Vagina (tissue), 2 donors: Measurements from ENCODE around the gene RING1. TPM values are rescaled to one million over a fixed set of nuclear protein-coding genes. Genes with fewer than 3 reads are reported as not detected.
A peak's percentile ranks its signal among the peaks of the same experiment; 100 is the strongest.

Source experiments
- DNase-seq, 2 donors: peaks; one replicate each; pipeline ENCODE4 v3.0.0-alpha.2; 2017; ENCODE audit errors: extremely low spot score in 2 of 2
- H3K27ac ChIP-seq: fragments of 200-600 bp; sonication (generic); one replicate; pipeline ENCODE4 v1.5.1; 2019
- H3K27me3 ChIP-seq: fragments of 200-600 bp; sonication (generic); one replicate; pipeline ENCODE4 v1.5.1; 2019
- H3K36me3 ChIP-seq, 2 donors: fragments of 200-600 bp; sonication (generic); one replicate each; pipeline ENCODE4 v1.5.1; 2017 to 2019
- H3K4me1 ChIP-seq: fragments of 200-600 bp; sonication (generic); one replicate; pipeline ENCODE4 v1.5.1; 2019
- H3K4me3 ChIP-seq, 2 donors: fragments of 200-600 bp; sonication (generic); 1 replicate in 1 of 2; 2 replicates in 1 of 2; pipeline ENCODE4 v1.5.1; 2016 to 2019
- H3K9me3 ChIP-seq: fragments of 200-600 bp; sonication (generic); one replicate; pipeline ENCODE4 v1.5.1; 2019
- CTCF ChIP-seq, 3 experiments: fragments of 450-650 bp in 2 of 3; fragments of 200-600 bp in 1 of 3; sonication (generic) in 1 of 3; IDR thresholded peaks; one replicate each; pipeline ENCODE4 v1.5.1; 2017 to 2019; ENCODE audit warnings: antibody characterized with exemption in 3 of 3, mild to moderate bottlenecking in 2 of 3, moderate library complexity in 2 of 3
- POLR2A ChIP-seq, 2 donors: fragments of 450-650 bp; IDR thresholded peaks; one replicate each; pipeline ENCODE4 v1.6.1; 2017; ENCODE audit warnings: antibody characterized with exemption in 2 of 2, mild to moderate bottlenecking in 2 of 2, moderate library complexity in 2 of 2
- POLR2AphosphoS5 ChIP-seq, 2 donors: sonication (generic); formaldehyde crosslinking; IDR thresholded peaks; one replicate each; pipeline ENCODE4 v1.9.0; 2017; ENCODE audit warnings: antibody characterized with exemption in 2 of 2, mild to moderate bottlenecking in 2 of 2, low read depth in 1 of 2; ENCODE audit not compliant: insufficient read depth in 1 of 2
- intact Hi-C: fragments of 100-400 bp; cut with DNase I; formaldehyde crosslinking; loops from one replicate; pipeline ENCODE4 v1.15.1; 2023
- total RNA-seq: library from RNA; depleted of rRNA; stranded (reverse); fragments of >200 nt; gene quantifications from one replicate; pipeline ENCODE4 v1.2.3, GENCODE V29; 2016

RING1 gene
- total RNA-seq, 1 donor from 2014 or later: 32.7 TPM

DNA sequence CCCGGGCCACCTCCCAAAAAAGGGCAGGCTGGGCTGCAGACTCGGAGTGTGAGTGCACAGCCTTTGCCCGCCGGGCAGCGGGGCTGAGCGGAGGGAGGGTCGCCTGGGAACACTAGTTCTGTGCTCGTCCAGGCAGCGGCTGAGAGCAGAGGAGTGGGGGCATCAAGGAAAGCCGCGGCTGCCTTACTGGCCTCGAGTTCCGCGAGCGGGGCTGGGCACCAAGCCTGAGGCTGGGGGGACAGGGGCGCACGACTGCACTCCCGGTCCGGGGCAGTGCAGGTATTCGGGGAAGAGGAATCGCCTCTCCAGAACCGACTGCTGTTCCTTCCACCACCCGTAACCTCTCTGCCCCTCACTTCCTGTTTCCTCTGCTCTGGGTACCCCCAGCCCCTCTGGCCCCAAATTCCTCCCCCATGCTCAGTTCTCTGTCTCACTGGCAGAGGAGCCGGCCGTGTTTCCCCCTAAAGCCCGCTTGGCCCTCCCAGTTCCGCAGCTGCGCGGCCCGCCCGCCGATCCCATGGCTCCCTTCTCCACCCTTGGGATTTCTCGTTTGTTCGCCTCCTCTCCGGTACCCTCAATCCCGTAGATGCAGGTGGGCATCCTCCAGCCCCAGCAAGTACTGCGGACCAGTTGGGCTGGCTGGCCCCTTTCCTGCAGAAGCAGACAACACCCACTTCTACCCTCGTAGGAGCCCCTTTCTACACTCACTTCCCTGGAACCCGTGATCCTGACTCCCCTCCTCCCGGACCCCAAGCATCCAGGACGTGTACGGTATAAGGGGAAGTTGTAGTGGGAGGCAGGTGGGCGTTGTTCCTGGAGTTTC lies 5.1 kb downstream of the RING1 start:
- no peaks in the 10 kb centered on the region for H3K27me3 ChIP-seq
- TF ChIP-seq POLR2AphosphoS5 (IDR thresholded peaks at IDR 0.05; ENCODE audit: insufficient read depth in 1 of 2, low read depth in 1 of 2) (peak in 1 of 2 donors; percentile 48), CTCF (IDR thresholded peaks at IDR 0.05) (no peak)
- no peak for DNase-seq
- H3K9me3 ChIP-seq: no peaks in the 10 kb centered on the region
- peaks cover 21% of the 10 kb centered on the region for H3K4me1 ChIP-seq
- intact Hi-C loops: no loop called here
- H3K36me3 ChIP-seq: peaks cover 0 to 12% of the 10 kb centered on the region in 2 donors
- peak overlapping the region; percentile 59 for H3K27ac ChIP-seq
- peak overlapping the region; percentile 46 to 55 for H3K4me3 ChIP-seq

GRCh38 chr6:33213989-33214335 lies 5.7 kb downstream of the RING1 start:
- Histone ChIP-seq H3K27me3 (no peaks in the 10 kb centered on the region), H3K4me1 (peaks cover 18% of the 10 kb centered on the region), H3K27ac (peak overlapping the region; percentile 59), H3K9me3 (no peaks in the 10 kb centered on the region), H3K36me3 (peaks cover 0 to 12% of the 10 kb centered on the region in 2 donors), H3K4me3 (peak overlapping the region; percentile 46 to 55)
- no peak for DNase-seq
- intact Hi-C loops: no loop called here
- TF ChIP-seq POLR2AphosphoS5 (IDR thresholded peaks at IDR 0.05; ENCODE audit: insufficient read depth in 1 of 2, low read depth in 1 of 2) (no peak), POLR2A (IDR thresholded peaks at IDR 0.05) (no peak), CTCF (IDR thresholded peaks at IDR 0.05) (no peak)

GRCh38 chr6:33215271-33216116 lies 7.2 kb downstream of the RING1 start:
- H3K27me3 ChIP-seq: no peaks in the 10 kb centered on the region
- H3K27ac ChIP-seq: no peak overlapping the region
- intact Hi-C loops: no loop called here
- no peaks in the 10 kb centered on the region for H3K36me3 ChIP-seq
- no peak for TF ChIP-seq POLR2AphosphoS5 (IDR thresholded peaks at IDR 0.05; ENCODE audit: insufficient read depth in 1 of 2, low read depth in 1 of 2)
- no peak for TF ChIP-seq POLR2A (IDR thresholded peaks at IDR 0.05)
- no peak for TF ChIP-seq CTCF (IDR thresholded peaks at IDR 0.05)
- DNase-seq: no peak
- peaks cover 11% of the 10 kb centered on the region for H3K4me1 ChIP-seq
- H3K9me3 ChIP-seq: no peaks in the 10 kb centered on the region
- H3K4me3 ChIP-seq: no peak overlapping the region

GRCh38 chr6:33216117-33216649 lies 7.9 kb downstream of the RING1 start:
- Histone ChIP-seq H3K36me3 (no peaks in the 10 kb centered on the region), H3K4me3 (no peak overlapping the region), H3K27ac (no peak overlapping the region), H3K27me3 (no peaks in the 10 kb centered on the region), H3K4me1 (peaks cover 11% of the 10 kb centered on the region), H3K9me3 (no peaks in the 10 kb centered on the region)
- no peak for DNase-seq
- intact Hi-C loops: no loop called here
- no peak for TF ChIP-seq POLR2AphosphoS5 (IDR thresholded peaks at IDR 0.05; ENCODE audit: insufficient read depth in 1 of 2, low read depth in 1 of 2)
- no peak for TF ChIP-seq POLR2A (IDR thresholded peaks at IDR 0.05)
- no peak for TF ChIP-seq CTCF (IDR thresholded peaks at IDR 0.05)
